HL-60/S4 (cell line): ENCODE measurements around the gene TATDN2.
"Not testable (repeated sequence)": the region's sequence is repeated elsewhere in the genome, so short reads cannot be mapped to it uniquely, and the experiment has no call there.

Source experiments
- in situ Hi-C: fragments of 300-500 bp; cut with MboI; formaldehyde crosslinking; loops from 2 replicates; pipeline ENCODE4 v1.14.3; 2022; ENCODE audit warnings: low sequenced_read_pairs

TATDN2 gene

GRCh38 chr3:10289077-10289476 is 40.8 kb downstream of the TATDN2 start:
- in situ Hi-C loops = no loop called here

DNA sequence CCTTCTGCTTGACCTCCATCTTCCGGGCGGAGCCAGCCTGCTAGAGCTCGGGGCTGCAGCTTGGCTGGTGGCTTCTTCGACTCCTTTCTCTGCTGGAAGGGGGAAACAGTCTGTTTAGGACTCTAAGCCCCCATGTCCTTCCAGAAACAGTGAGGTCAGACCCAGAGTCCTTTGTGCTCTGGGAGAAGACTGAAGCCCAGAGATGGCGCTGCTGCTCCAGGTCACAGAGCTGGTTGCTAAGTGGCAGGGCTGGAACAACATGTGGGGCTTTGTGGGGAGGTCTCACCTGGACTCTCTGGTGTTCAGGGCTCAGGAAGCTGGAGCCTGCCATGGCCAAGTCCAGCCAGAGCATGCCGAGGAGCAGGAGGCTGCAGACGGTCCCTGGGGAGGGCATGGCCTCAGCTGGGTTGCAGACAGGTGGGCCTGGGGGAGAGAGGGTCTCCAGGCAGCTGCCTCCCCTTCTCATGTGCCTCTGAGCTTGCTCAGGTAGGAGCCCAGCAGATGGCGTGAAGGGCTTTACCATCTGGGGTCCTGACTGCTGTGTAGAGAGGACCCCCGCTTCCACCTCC is 41.6 kb downstream of the TATDN2 start:
- in situ Hi-C loops = no loop called here

GRCh38 chr3:10290481-10291176 is 42.4 kb downstream of the TATDN2 start:
- in situ Hi-C loops = no loop called here

DNA sequence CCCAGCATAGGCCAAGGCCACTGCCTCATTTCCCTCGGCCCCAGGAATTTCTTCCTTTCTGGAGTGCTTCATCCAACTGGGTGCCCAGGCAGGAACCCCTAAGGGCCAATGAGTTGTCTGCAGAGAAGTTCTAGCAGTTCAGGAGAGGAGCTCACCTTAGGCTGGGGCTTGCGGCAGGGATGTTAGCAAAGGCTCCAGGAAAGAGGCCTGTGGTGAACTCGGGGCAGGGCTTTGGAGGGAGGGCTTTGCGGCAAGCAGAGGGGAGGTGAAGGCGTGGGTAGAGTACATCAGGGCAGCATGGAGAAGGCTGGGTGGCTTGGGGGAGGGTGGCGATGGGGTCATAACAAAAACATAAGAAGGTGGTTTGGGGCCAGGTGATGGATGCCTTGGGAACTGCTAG is 43.4 kb downstream of the TATDN2 start:
- in situ Hi-C loops = no loop called here

GRCh38 chr3:10292505-10293419 is 44.5 kb downstream of the TATDN2 start, which contains the start of gene GHRL:
Gene GHRL (minus strand): TSS chr3:10292947. CDS start chr3:10290180, 2,767 bp downstream.
- in situ Hi-C loops = no loop called here

- in situ Hi-C loops = no loop called here
Observed at GRCh38 chr3:10294030-10294586, 45.8 kb downstream of the TATDN2 start.

GRCh38 chr3:10298064-10298463 is 49.8 kb downstream of the TATDN2 start:
- in situ Hi-C loops = not testable (repeated sequence)

DNA sequence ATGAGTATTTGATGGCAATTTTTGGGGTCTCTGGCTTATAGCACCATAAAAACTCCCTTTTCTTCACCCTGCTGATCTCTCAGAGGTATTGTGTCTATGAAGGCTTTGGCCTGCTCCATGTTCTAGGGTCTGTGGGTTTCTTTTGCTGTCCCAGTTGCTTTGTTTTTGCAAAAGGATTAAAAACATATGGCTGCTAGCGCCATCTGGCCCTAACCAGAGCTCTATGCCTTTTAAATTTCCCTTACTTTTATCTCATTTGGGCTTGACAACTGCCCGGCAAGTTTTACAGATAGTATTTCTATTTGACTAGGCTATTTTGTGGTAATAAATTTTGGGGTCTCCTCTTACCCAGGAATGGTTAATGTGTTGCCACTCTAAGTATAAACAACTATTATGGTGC is 50.9 kb downstream of the TATDN2 start:
- in situ Hi-C loops = no loop called here

DNA sequence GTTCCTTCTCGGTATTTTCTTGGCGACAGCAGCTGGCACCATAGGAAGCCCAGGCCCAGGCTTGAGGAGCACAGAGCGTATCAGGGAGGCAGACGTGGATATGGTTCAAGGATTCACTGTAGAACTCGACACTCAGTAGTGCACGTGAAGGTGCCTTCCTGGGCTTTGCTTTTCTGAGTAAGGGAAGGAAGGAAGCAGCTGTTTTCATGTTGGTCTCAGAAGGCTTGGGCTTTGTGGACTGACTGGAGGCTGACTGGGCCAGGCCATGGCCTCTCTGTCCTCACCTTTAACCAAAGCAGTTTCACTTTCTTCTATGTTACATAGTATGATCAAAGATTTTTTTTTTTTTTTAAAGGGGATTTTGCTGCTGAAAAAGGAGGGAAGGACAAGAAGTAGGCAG is 51.4 kb downstream of the TATDN2 start:
- in situ Hi-C loops = no loop called here

DNA sequence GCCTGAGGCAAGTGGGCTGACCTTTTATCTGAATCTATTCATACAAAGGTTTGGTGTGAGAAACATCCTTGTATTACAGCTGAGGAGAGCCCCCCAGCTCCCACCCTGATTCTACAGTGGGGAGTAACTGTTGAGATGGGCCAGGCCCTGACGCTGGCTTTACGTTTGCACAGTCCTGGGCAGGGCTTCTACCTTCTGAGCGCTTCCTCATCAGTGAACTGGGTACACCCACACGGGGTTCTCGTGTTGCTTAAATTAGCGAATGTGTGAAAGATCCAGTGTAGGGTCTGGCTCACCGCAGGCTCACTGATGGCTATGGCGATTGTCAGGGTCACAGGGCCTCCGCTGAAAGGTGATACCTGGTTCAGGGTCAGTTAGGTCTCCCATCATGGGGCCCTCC is 51.8 kb downstream of the TATDN2 start:
- in situ Hi-C loops = no loop called here

DNA sequence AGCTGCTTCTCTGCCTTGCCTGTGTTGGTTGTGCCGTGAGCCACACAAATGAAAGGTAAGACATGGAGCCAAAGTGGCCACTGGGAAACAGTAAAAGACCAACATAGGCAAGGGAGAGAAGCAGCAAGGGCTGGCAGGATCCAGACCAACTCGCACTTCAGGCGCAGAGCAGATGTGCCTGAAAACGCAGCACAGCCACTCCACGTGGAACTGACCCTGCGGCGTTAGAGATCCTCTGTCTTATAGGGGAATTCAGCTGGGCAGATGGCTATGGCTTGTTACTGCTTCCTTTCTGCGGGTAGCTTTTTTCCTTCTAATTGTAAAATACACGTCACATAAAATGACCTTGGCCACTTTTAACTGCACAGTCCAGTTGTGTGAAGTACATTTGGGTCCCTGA is 54.8 kb downstream of the TATDN2 start:
- in situ Hi-C loops = no loop called here

- in situ Hi-C loops = no loop called here
Observed at GRCh38 chr3:10303785-10304184, 55.5 kb downstream of the TATDN2 start.

DNA sequence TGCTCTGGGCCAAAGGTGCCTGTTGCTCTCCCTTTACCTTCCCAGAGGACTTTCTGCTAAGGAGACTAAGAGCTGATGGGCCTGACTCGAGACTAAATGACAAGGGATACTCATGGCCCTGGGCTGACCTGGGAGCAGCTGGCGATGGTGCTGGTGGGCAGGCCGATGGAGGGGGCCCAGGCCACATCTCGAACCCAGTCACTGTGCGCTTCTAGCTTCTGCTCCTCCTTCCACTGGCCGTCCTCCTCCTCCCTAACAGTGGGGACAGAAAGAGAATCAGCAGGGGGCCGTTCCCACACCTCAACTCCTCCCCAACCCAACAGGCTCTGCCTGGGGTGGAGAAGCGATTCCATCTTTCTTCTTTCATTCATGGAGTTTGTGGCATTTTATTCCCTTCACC is 56.6 kb downstream of the TATDN2 start:
- in situ Hi-C loops = no loop called here

DNA sequence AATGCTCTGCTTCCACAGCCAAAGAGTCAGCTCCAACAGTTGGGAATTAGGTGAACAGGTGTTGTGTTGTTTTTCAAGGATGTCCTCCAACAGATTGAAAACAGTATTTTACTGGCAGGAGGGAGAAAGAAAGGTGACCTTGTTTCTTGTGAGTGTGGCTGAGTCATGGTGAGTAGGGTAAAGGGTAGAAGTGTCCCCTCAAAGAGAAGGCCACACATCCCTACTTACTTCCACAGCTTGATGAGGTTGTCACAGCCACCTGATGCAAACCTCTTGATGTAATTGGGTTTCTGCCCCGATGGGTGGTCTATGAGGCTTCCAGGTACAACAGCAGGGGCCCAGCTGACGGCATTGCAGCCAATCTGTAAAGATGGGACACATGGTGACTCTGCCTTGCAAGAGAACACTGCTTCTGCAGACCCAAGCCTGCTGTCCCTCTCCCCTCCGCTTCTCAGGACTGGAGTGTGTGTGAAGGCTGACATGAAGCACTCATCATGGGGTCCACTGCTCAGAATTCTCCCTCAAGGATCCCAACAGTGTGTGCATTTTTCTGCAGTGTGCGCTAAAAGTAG is 57.2 kb downstream of the TATDN2 start:
- in situ Hi-C loops = no loop called here

DNA sequence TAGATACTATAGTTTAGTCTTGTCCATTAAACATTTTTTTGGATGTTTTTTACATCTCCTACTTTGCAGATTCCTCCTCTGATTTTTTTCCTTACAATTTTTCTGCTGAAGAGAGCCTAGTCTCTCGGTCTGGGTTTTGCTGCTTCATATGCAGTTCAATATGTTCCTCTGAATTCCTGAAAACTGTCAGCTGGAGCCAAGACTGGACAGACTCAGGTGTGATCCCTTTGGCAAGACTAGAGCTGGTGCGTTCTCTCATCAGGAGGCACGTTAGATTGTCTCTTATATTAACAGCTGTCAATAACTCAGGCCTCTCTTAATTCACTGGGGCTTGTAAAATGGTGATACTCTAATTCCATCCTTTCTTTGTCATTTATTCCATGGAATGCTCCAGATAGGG is 57.9 kb downstream of the TATDN2 start:
- in situ Hi-C loops = no loop called here

DNA sequence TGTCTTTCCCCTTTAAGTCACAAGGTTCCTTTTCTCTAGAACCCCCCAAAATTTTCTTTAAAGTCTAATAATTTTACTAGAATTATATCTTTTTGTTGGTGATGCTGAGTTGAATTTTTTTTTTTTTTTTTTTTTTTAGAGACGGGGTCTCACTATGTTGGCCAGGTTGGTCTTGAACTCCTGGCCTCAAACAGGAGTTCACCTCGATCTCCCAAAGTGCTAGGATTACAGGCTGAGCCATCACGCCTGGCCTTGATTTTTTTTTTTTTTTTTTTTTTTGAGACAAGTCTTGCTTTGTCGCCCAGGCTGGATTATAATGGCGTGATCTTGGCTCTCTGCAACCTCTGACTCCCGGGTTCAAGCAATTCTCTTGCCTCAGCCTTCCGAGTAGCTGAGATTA is 60.4 kb downstream of the TATDN2 start:
- in situ Hi-C loops = no loop called here

DNA sequence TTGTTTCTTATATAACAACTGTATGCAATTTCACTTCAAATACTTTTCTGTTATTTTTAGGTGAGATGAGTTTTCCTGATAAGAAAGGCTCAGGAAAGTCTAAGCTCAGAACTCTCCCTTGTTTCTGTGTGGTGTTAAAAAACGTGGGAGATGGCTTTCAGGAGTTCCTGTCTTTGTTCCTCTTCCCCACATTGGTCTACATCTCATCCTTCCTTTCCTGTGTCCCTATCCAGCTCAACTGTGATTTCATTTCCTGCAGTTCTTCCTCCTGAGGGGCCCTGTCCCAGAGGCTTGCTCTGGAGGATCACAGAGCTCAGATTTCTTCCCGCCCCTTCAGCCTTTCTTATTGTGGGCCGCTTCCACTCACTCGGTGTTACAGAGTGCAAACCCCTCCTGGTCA is 61.5 kb downstream of the TATDN2 start:
- in situ Hi-C loops = no loop called here

DNA sequence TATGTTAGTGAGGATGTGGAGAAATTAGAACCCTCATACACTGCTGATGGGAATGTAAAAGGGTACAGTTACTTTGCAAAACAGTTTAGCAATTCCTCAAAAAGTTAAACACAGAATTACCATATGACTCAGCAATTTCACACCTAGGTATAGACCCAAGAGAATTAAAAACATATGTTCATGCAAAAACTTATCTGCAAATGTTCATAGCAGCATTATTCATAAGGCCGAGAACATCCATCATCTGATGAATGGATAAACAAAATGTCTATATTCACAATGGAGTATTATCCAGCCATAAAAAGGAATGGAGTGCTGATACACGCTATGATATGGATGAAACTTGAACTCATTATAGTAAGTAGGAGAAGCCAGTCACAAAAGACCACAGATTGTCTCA is 62.3 kb downstream of the TATDN2 start:
- in situ Hi-C loops = no loop called here

DNA sequence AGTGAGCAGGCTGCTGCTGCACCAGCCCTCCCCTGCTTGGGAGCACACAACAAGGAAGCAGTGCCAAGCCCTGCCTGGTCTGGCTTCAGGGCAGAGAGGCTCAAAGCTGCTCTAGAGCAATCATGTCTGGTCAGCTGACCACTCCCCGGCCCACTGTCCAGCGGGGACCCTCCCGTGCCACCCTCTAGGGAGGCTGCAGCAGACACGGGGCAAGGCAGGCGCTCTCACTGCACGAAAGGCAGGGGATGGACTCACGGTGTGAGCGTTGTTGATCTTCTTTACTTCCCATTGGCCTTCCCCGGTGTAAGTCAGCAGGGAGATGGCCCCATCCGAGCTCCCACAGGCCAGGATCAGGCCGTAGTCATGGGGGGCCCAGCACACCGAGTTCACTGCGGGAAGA is 63.5 kb downstream of the TATDN2 start:
- in situ Hi-C loops = no loop called here

- in situ Hi-C loops = no loop called here
Observed at GRCh38 chr3:10312391-10312790, 64.1 kb downstream of the TATDN2 start.

DNA sequence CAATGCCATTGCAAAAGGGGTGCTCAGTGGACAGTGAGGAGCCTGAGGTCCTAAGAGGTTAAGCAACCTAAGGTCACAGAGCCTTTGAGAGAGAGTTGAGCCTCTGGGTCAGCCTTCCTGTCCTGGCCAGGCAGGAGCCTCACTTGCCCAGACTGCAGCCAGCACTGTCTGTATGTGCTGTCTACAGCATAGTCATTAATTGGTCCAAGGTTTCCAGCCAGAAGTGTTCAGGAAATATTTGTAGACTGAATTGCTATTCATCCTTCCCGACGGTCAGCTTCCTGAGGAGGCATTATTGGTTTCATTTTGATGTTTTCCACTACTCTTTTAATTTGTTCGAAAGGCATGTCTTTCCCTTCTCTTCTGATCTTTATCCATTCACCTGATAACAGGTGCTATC is 64.6 kb downstream of the TATDN2 start:
- in situ Hi-C loops = no loop called here
